ENCODE results near the gene FAM43A. TPM values are rescaled to one million over a fixed set of nuclear protein-coding genes. Genes with fewer than 3 reads are reported as not detected.

The FAM43A gene
- total RNA-seq, 2 experiments from 2014 or later: 7.5 to 21.6 TPM

GRCh38 chr3:194711913-194712312, 26.2 kb downstream of the FAM43A start:
- ChIA-PET POLR2A (no interaction called here), CTCF (ENCODE audit: unreplicated experiment) (no interaction called here)
- Histone ChIP-seq H3K27ac (ENCODE audit: low read depth, low read length, poor library complexity, severe bottlenecking) (no peak overlapping the region), H3K4me3 (ENCODE audit: low read depth, low read length, poor library complexity, severe bottlenecking) (no peak overlapping the region), H2AFZ (ENCODE audit: low read length) (no peak overlapping the region), H3K36me3 (ENCODE audit: insufficient read depth, low read length) (no peaks in the 10 kb centered on the region), H3K4me1 (ENCODE audit: insufficient read depth, low read length, poor library complexity, severe bottlenecking) (no peaks in the 10 kb centered on the region), H3K9me3 (ENCODE audit: low read length) (no peaks in the 10 kb centered on the region), H3K4me2 (ENCODE audit: low read length) (no peak overlapping the region), H3K9me2 (ENCODE audit: insufficient read depth, low read length) (no peaks in the 10 kb centered on the region), H4K20me1 (ENCODE audit: insufficient read depth, low read length) (no peaks in the 10 kb centered on the region), H3K79me2 (ENCODE audit: insufficient read depth, low read depth, low read length) (no peaks in the 10 kb centered on the region)
- DNase-seq (ENCODE audit: low spot score): no peak
- no TSS peak for BruUV-seq (replicated peaks)
- TF ChIP-seq EZH2phosphoT487 (IDR thresholded peaks at IDR 0.05; ENCODE audit: borderline replicate concordance, low read depth, low read length): no peak
- TF ChIP-seq, protein P1, sequence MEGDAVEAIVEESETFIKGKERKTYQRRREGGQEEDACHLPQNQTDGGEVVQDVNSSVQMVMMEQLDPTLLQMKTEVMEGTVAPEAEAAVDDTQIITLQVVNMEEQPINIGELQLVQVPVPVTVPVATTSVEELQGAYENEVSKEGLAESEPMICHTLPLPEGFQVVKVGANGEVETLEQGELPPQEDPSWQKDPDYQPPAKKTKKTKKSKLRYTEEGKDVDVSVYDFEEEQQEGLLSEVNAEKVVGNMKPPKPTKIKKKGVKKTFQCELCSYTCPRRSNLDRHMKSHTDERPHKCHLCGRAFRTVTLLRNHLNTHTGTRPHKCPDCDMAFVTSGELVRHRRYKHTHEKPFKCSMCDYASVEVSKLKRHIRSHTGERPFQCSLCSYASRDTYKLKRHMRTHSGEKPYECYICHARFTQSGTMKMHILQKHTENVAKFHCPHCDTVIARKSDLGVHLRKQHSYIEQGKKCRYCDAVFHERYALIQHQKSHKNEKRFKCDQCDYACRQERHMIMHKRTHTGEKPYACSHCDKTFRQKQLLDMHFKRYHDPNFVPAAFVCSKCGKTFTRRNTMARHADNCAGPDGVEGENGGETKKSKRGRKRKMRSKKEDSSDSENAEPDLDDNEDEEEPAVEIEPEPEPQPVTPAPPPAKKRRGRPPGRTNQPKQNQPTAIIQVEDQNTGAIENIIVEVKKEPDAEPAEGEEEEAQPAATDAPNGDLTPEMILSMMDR (conservative IDR thresholded peaks at IDR 0.05; ENCODE audit: low read length): no peak
- intact Hi-C loops (cut with micrococcal nuclease; ENCODE audit: unreplicated experiment): no loop called here

DNA sequence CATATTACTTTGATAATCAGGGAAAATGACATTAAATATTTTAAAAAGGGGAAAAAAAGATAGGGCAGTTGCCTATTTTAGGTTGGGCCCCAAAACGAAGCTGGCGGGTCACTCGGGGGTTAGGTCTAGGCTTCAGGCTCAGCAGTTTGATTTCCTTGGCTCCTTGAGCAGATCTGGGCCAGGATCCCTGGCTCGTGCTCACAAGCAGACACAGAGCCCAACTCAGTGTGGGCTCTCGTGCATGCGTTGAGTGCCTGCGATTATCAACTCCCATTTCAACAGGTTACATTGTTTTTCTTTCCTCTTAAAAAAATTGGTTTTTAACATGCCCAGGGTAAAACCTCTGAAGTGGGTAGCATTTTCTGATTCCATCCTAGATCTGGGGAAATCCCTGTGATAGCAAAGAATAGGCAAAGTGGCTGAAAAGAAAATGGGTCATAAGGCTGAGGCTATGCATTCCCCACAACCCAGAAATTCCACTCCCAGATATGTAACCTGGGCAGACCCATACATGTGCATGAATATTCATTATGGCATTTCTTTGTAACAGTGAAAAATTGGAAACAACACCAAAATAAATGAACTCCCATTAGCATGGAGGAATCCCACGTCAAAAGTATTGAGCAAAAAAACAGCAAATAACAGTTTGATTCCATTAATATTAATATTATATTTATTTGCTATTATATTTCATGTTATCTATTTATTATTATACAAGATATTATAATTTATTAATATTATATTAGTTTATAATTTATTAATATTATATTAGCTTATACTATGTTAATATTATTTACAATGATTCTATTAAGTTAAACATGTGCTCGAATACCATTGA, 27.8 kb downstream of the FAM43A start:
- Histone ChIP-seq H3K4me1 (ENCODE audit: insufficient read depth, low read length, poor library complexity, severe bottlenecking) (no peaks in the 10 kb centered on the region), H3K36me3 (ENCODE audit: insufficient read depth, low read length) (no peaks in the 10 kb centered on the region), H3K9me2 (ENCODE audit: insufficient read depth, low read length) (no peaks in the 10 kb centered on the region), H3K4me3 (ENCODE audit: low read depth, low read length, poor library complexity, severe bottlenecking) (no peak overlapping the region), H3K9me3 (ENCODE audit: low read length) (no peaks in the 10 kb centered on the region), H2AFZ (ENCODE audit: low read length) (no peak overlapping the region), H3K4me2 (ENCODE audit: low read length) (no peak overlapping the region), H3K79me2 (ENCODE audit: insufficient read depth, low read depth, low read length) (no peaks in the 10 kb centered on the region), H3K27ac (ENCODE audit: low read depth, low read length, poor library complexity, severe bottlenecking) (no peak overlapping the region), H4K20me1 (ENCODE audit: insufficient read depth, low read length) (no peaks in the 10 kb centered on the region)
- ChIA-PET POLR2A (no interaction called here), CTCF (ENCODE audit: unreplicated experiment) (no interaction called here)
- BruUV-seq (replicated peaks): no TSS peak
- TF ChIP-seq EZH2phosphoT487 (IDR thresholded peaks at IDR 0.05; ENCODE audit: borderline replicate concordance, low read depth, low read length): no peak
- TF ChIP-seq, protein P1 (conservative IDR thresholded peaks at IDR 0.05; ENCODE audit: low read length): no peak
- no peak for DNase-seq (ENCODE audit: low spot score)
- intact Hi-C loops (cut with micrococcal nuclease; ENCODE audit: unreplicated experiment): no loop called here

DNA sequence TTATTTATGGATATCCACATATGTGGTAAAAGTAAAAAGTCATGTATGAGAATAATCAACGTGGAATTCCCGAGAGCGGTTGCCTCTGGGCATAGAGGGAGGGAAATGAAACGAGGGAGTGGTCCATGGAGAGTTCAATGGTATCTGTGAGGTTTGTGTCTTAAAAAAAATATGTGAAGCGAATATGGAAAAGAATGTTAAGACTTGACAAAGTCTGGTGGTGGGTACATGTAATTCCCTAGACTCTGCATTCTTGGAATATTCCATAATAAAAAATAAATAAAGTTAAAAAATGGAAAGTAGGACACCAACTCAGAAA, 28.4 kb downstream of the FAM43A start:
- Histone ChIP-seq H3K4me1 (ENCODE audit: insufficient read depth, low read length, poor library complexity, severe bottlenecking) (no peaks in the 10 kb centered on the region), H3K27ac (ENCODE audit: low read depth, low read length, poor library complexity, severe bottlenecking) (no peak overlapping the region), H3K9me3 (ENCODE audit: low read length) (no peaks in the 10 kb centered on the region), H3K4me3 (ENCODE audit: low read depth, low read length, poor library complexity, severe bottlenecking) (no peak overlapping the region), H3K36me3 (ENCODE audit: insufficient read depth, low read length) (no peaks in the 10 kb centered on the region), H3K9me2 (ENCODE audit: insufficient read depth, low read length) (no peaks in the 10 kb centered on the region), H3K79me2 (ENCODE audit: insufficient read depth, low read depth, low read length) (no peaks in the 10 kb centered on the region), H3K4me2 (ENCODE audit: low read length) (no peak overlapping the region), H2AFZ (ENCODE audit: low read length) (no peak overlapping the region), H4K20me1 (ENCODE audit: insufficient read depth, low read length) (no peaks in the 10 kb centered on the region)
- ChIA-PET CTCF (ENCODE audit: unreplicated experiment) (no interaction called here), POLR2A (no interaction called here)
- intact Hi-C loops (cut with micrococcal nuclease; ENCODE audit: unreplicated experiment): no loop called here
- no TSS peak for BruUV-seq (replicated peaks)
- TF ChIP-seq EZH2phosphoT487 (IDR thresholded peaks at IDR 0.05; ENCODE audit: borderline replicate concordance, low read depth, low read length): no peak
- TF ChIP-seq, protein P1 (conservative IDR thresholded peaks at IDR 0.05; ENCODE audit: low read length): no peak
- no peak for DNase-seq (ENCODE audit: low spot score)

Measured in OCI-LY7 (cell line).